ENCODE measurements around the gene ZNF512. TPM values are rescaled to one million over a fixed set of nuclear protein-coding genes. Genes with fewer than 3 reads are reported as not detected.

The ZNF512 gene
- total RNA-seq, 1 experiment from 2014 or later: 34.2 TPM

DNA sequence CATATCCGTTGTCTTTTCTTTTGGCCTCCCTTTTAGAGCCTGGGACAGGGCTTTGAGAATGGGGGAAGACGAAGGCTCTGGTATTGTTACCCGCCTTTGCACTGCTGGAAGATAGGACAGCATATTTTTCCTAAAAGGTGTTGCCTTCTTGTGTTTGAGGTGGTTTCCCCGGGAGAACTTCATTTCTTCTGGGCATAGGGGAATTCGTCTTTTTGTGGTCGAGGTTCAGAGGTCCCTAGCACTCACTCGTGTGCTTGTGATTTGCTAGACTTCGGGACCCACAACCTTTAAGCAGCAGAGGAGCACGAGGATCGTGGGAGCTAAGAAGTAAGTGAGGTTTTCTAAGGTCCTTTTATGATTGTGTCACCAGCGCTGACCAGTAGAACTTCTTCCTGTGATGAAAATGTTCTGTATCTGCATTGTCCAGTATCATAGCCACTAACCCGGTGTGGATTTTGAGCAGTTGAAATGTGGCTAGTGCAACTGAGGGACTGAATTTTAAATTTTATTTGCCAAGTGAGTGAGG is 611 bp downstream of the ZNF512 start:
- POLR2A ChIA-PET: no interaction called here
- peaks cover 41% of the 10 kb centered on the region for H3K27me3 Mint-ChIP-seq (ENCODE audit: low read depth)
- peaks cover 19% of the 10 kb centered on the region for H3K4me1 Mint-ChIP-seq
- ATAC-seq (no peak), DNase-seq (ENCODE audit: low spot score) (no peak)
- H3K36me3 Mint-ChIP-seq: no peaks in the 10 kb centered on the region; the same call in 1 of the 2 replicates
- TF ChIP-seq ETV6 (CRISPR knock-in tag; IDR thresholded peaks at IDR 0.05) (no peak), IRF2 (CRISPR knock-in tag; IDR thresholded peaks at IDR 0.05; ENCODE audit: borderline replicate concordance, low read depth) (no peak), MXD4 (CRISPR knock-in tag; IDR thresholded peaks at IDR 0.05; ENCODE audit: borderline replicate concordance) (no peak), OVOL2 (CRISPR knock-in tag; IDR thresholded peaks at IDR 0.05; ENCODE audit: borderline replicate concordance) (no peak), ATF1 (CRISPR knock-in tag; IDR thresholded peaks at IDR 0.05) (no peak), ZNF121 (CRISPR knock-in tag; IDR thresholded peaks at IDR 0.05) (no peak), GABPB1 (CRISPR knock-in tag; IDR thresholded peaks at IDR 0.05) (no peak), CREB1 (CRISPR knock-in tag; IDR thresholded peaks at IDR 0.05) (no peak), ZNF317 (CRISPR knock-in tag; IDR thresholded peaks at IDR 0.05; ENCODE audit: borderline replicate concordance, low read depth) (no peak), KAT7 (CRISPR knock-in tag; IDR thresholded peaks at IDR 0.05; ENCODE audit: borderline replicate concordance) (no peak), NFE2L1 (CRISPR knock-in tag; IDR thresholded peaks at IDR 0.05) (no peak)
- TF ChIP-seq, protein P1, sequence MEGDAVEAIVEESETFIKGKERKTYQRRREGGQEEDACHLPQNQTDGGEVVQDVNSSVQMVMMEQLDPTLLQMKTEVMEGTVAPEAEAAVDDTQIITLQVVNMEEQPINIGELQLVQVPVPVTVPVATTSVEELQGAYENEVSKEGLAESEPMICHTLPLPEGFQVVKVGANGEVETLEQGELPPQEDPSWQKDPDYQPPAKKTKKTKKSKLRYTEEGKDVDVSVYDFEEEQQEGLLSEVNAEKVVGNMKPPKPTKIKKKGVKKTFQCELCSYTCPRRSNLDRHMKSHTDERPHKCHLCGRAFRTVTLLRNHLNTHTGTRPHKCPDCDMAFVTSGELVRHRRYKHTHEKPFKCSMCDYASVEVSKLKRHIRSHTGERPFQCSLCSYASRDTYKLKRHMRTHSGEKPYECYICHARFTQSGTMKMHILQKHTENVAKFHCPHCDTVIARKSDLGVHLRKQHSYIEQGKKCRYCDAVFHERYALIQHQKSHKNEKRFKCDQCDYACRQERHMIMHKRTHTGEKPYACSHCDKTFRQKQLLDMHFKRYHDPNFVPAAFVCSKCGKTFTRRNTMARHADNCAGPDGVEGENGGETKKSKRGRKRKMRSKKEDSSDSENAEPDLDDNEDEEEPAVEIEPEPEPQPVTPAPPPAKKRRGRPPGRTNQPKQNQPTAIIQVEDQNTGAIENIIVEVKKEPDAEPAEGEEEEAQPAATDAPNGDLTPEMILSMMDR (IDR thresholded peaks at IDR 0.05): no peak
- TF ChIP-seq, protein P2, sequence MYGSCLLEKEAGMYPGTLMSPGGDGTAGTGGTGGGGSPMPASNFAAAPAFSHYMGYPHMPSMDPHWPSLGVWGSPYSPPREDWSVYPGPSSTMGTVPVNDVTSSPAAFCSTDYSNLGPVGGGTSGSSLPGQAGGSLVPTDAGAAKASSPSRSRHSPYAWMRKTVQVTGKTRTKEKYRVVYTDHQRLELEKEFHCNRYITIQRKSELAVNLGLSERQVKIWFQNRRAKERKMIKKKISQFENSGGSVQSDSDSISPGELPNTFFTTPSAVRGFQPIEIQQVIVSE (CRISPR knock-in tag; IDR thresholded peaks at IDR 0.05; ENCODE audit: borderline replicate concordance): no peak
- TF ChIP-seq, protein P3, sequence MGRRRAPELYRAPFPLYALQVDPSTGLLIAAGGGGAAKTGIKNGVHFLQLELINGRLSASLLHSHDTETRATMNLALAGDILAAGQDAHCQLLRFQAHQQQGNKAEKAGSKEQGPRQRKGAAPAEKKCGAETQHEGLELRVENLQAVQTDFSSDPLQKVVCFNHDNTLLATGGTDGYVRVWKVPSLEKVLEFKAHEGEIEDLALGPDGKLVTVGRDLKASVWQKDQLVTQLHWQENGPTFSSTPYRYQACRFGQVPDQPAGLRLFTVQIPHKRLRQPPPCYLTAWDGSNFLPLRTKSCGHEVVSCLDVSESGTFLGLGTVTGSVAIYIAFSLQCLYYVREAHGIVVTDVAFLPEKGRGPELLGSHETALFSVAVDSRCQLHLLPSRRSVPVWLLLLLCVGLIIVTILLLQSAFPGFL (CRISPR knock-in tag; IDR thresholded peaks at IDR 0.05; ENCODE audit: borderline replicate concordance): no peak
- TF ChIP-seq, protein P4, sequence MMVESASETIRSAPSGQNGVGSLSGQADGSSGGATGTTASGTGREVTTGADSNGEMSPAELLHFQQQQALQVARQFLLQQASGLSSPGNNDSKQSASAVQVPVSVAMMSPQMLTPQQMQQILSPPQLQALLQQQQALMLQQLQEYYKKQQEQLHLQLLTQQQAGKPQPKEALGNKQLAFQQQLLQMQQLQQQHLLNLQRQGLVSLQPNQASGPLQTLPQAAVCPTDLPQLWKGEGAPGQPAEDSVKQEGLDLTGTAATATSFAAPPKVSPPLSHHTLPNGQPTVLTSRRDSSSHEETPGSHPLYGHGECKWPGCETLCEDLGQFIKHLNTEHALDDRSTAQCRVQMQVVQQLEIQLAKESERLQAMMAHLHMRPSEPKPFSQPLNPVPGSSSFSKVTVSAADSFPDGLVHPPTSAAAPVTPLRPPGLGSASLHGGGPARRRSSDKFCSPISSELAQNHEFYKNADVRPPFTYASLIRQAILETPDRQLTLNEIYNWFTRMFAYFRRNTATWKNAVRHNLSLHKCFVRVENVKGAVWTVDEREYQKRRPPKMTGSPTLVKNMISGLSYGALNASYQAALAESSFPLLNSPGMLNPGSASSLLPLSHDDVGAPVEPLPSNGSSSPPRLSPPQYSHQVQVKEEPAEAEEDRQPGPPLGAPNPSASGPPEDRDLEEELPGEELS (CRISPR knock-in tag; IDR thresholded peaks at IDR 0.05): no peak
- TF ChIP-seq, protein P5, sequence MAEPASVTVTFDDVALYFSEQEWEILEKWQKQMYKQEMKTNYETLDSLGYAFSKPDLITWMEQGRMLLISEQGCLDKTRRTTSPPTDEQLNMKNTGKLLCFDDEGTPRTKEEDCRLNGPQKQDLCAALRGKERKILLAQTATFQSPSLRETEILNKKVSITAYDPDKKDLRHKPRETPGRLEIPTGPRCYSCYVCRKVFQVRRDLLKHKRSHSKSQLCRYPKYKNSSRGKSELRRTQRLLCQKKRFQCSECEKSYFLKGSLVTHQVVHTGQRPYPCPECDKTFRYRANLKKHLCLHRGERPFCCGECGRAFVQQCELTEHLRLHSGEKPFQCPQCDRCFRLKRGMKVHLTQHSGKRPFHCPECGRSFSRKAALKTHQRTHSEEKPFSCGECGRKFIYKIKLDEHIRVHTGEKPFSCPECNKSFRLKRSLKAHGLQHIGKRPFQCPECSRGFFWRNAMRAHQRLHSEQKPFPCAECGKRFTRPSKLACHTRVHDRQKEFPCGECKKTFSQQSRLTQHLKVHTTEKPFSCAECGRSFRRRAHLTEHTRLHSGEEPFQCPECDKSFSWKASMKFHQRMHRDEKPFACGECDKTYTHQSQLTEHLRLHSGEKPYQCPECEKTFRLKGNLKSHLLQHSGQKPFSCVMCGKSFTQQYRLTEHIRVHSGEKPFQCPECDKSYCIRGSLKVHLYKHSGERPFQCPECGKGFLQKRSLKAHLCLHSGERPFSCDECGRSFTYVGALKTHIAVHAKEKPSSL (CRISPR knock-in tag; conservative IDR thresholded peaks at IDR 0.05): no peak
- TF ChIP-seq, protein P6, sequence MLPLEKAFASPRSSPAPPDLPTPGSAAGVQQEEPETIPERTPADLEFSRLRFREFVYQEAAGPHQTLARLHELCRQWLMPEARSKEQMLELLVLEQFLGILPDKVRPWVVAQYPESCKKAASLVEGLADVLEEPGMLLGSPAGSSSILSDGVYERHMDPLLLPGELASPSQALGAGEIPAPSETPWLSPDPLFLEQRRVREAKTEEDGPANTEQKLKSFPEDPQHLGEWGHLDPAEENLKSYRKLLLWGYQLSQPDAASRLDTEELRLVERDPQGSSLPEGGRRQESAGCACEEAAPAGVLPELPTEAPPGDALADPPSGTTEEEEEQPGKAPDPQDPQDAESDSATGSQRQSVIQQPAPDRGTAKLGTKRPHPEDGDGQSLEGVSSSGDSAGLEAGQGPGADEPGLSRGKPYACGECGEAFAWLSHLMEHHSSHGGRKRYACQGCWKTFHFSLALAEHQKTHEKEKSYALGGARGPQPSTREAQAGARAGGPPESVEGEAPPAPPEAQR (CRISPR knock-in tag; IDR thresholded peaks at IDR 0.05): no peak
- TF ChIP-seq, protein P7, sequence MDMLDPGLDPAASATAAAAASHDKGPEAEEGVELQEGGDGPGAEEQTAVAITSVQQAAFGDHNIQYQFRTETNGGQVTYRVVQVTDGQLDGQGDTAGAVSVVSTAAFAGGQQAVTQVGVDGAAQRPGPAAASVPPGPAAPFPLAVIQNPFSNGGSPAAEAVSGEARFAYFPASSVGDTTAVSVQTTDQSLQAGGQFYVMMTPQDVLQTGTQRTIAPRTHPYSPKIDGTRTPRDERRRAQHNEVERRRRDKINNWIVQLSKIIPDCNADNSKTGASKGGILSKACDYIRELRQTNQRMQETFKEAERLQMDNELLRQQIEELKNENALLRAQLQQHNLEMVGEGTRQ (CRISPR knock-in tag; IDR thresholded peaks at IDR 0.05): no peak
- TF ChIP-seq, protein P8, sequence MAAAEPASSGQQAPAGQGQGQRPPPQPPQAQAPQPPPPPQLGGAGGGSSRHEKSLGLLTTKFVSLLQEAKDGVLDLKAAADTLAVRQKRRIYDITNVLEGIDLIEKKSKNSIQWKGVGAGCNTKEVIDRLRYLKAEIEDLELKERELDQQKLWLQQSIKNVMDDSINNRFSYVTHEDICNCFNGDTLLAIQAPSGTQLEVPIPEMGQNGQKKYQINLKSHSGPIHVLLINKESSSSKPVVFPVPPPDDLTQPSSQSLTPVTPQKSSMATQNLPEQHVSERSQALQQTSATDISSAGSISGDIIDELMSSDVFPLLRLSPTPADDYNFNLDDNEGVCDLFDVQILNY (CRISPR knock-in tag; IDR thresholded peaks at IDR 0.05): no peak
- CTCF ChIA-PET: interaction anchor here (1.0 kb wide), 1 partner anchor 174 kb away, joined by 3 read pairs; the partner anchor contains the start of gene PPM1G
- H3K9me3 Mint-ChIP-seq: peaks cover 11% of the 10 kb centered on the region
- peak overlapping the region; percentile 96 for H3K4me3 Mint-ChIP-seq
- H3K27ac Mint-ChIP-seq: peak overlapping the region; percentile 88

Data from WTC11 (cell line).